ENCODE data around the gene ORAI2.

DNA sequence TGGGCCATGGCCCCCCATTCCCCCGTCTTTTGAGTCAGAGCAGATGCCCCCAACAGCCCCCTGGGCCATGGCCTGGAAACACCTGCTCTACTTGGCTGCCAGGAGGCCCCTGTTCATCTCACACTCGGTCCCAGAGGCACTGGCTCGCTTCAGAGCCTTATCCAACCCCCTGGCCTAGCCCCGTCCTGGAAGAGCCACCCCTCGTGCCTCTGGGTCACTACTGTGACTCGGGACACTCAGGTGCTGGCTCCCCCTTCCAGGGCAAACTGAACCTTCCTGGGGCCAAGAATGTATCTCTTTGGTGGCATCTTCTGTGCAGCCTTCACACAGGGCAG is 38.4 kb downstream of the ORAI2 start:
- TF ChIP-seq CTCF (IDR thresholded peaks at IDR 0.05 in 8 of 11, conservative IDR thresholded peaks at IDR 0.05 in 3 of 11) (no peak), POLR2A (IDR thresholded peaks at IDR 0.05) (no peak), POLR2AphosphoS5 (IDR thresholded peaks at IDR 0.05) (no peak)
